ENCODE data around the gene PSKH1. TPM values are rescaled to one million over a fixed set of nuclear protein-coding genes. Genes with fewer than 3 reads are reported as not detected.
A peak's percentile ranks its signal among the peaks of the same experiment; 100 is the strongest.
"Not testable (repeated sequence)": the region's sequence is repeated elsewhere in the genome, so short reads cannot be mapped to it uniquely, and the experiment has no call there.

The PSKH1 gene
- polyA plus RNA-seq, 12 donors = 15.6 to 32.5 (median 21.0) TPM; not detected in 1

- DNase-seq = peak; percentile 63
These were observed 44.0 kb downstream of the PSKH1 start for GRCh38 chr16:67936880-67937605.

GRCh38 chr16:67937713-67938112 lies 44.7 kb downstream of the PSKH1 start:
- DNase-seq = not testable (repeated sequence)

DNA sequence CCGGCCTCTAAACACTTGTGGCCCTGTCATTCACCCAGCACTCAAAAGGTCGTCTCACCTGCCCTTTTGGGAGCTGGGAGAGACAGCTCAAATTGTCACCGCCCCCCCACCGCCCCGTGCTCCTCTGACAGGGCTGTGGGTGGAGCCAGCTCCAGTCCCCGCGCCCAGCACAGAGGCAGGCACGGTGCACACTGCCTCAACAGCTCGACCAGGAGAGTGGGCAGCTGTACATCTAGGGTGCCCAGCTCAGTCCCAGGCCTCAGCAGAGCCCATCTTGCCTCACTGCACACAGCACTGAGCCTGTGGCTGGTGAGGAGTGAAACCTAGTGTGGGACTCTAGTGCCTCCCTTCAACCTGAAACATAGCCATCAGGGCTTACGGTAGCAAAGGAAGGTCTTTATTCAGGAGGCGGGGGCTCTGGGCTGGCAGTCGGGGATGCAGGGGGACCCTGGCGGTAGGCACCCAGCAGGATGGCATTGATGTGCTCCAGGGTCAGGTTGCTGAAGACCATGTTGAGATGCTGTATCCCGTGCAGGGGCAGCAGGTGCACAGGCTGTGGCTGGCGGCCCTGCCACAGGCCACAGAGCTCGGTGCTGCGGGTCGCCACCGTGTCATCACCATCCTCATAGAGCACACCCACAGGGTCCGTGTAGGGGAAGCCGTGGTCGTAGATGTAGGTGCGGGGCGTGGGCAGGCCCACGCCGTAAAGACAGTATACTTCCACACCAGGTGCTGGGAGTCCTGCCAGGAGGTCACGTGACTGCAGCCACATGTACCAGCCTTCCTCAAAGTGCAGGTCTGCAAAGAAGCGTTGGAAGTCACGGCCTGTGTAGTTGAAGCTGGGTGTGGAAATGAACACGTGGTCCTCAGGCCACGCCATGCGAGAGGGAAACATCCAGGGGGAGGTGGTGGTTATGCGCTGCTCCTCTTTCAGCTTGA lies 46.7 kb downstream of the PSKH1 start:
- no peak for DNase-seq

GRCh38 chr16:67940446-67941089 lies 47.5 kb downstream of the PSKH1 start:
- no peak for DNase-seq

DNA sequence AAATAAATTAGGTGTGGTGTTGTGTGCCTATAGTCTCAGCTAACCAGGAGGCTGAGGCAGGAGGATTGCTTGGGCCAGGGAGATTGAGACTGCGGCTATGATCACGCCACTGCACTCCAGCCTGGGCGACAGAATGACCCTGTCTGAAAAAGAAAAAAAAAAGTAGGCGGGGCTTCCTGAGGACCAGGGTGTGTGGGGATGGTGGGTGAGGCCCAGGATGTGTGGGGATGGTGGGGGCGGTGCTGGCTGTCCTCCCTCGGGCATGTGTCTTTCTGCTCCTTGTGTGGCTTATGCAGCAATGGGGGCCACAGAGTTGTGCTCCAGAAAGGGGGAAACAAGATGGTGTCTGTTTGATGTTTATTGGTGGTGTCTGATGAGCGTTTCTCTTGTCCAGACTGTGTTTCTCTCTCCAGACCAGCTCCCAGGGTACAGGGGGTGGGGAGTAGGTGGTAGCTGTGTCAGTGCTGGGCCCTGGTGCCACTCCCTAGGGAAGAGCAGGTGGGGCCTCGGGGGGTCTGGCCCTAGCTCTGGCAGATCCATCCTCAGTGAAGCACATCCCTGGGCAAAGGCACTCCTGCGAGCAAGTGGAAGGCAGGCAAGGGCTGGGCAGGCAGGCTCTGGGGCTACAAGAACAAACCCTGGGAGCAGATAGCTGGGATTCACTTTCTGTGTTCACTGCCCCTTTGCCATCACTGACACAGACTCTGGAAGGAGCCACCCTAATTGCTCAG lies 48.6 kb downstream of the PSKH1 start:
- DNase-seq = no peak

DNA sequence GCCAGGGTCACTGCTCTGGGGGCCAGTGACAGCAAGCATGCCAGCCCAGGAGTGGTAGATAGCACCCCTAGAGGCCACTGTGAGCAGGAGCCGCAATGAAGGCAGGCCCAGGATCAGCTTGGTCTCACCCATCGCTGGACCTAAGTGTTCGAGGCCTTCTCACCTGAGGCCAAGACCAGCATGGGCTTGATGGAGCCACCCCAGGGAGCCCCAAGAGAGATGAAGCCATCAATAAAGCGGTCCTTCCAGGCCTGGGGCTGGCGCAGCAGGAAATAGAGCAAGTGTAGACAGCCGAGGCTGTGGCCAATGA lies 49.1 kb downstream of the PSKH1 start:
- no peak for DNase-seq

DNA sequence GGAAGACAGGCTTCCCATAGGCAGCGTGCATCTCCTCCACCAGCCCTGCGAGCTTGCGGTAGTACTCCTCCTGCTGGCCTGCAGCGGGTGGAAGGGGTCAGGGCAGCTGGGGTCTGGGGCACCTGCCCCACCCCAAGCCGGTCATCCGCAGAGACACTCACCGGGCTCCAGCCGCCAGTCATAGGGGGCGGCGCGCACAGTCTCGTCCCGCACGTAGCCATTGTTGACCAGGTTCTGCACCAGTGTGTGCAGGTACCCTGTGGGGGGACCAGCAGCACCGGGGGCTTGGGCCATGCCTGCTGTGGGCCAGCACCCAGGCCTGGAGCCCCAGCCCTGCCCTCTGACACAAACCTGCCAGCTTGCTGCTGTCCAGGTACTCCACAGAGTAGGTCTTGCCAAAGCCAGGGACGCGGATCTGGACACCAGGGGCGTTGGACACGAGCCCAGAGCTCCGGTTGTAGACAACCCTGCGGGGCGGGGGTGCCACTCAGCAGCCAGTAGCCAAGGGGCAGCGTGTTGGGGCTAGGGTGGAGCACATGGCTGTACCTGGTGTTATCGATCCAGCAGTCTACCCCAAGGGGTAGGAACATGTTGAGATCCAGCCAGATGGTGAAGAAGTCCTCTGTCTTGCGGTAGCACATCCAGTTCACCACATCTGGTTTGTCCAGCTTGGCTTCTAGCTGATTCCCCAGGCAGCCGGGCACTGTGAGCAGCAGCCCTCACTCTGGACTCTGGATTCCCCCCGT lies 49.6 kb downstream of the PSKH1 start:
- no peak for DNase-seq

- DNase-seq = no peak
These were observed 50.2 kb downstream of the PSKH1 start for GRCh38 chr16:67943256-67943618.

DNA sequence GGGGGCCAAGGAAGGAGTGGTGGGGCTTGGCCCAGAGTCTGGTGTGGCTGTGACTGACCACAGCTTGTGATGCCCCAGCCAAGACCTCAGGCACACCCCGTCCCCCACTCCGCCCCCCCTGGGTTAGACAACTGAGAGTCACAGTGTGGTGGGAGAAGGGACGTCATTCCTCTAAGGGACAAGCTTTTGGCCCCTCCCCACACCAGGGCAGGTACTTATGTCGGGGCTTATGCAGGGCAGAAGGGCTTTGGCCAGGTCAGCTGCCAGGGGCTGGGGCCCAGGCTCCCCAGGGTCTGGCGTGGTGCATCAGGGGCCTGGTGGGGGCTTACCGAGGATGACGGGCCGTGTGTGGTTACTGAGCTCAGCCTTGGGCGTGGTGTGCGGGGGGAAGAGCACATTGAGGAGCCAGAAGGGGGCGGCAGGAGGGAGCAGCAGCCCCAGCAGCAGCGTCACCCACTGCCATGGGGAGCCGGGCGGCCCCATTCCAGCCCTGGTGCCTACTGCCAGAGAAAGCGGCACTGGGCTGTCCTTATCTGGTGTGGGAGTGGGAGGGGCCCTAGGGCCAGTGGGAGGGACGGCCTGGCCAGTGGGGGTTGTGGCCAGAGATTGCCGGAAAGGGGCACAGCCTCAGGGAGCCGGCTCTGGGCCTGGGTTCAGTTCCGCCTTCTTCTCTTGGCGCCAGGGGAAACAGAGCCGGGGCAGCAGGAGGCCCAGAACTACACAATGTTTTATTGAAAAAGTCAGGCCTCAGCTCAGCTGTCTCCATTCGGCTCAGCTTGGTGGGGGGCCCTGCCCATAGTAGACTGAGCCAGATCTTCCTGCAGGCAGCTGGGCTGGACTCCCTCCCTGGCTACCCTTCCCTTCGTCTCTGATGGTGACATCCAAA lies 50.8 kb downstream of the PSKH1 start, which contains the start of gene LCAT:
Gene LCAT, minus strand, starts transcription at position 502 of the 886 bp plus-strand sequence. Its CDS starts 19 bp downstream, at position 483.
- no peak for DNase-seq

GRCh38 chr16:67944690-67945391 lies 51.8 kb downstream of the PSKH1 start:
- no peak for DNase-seq

DNA sequence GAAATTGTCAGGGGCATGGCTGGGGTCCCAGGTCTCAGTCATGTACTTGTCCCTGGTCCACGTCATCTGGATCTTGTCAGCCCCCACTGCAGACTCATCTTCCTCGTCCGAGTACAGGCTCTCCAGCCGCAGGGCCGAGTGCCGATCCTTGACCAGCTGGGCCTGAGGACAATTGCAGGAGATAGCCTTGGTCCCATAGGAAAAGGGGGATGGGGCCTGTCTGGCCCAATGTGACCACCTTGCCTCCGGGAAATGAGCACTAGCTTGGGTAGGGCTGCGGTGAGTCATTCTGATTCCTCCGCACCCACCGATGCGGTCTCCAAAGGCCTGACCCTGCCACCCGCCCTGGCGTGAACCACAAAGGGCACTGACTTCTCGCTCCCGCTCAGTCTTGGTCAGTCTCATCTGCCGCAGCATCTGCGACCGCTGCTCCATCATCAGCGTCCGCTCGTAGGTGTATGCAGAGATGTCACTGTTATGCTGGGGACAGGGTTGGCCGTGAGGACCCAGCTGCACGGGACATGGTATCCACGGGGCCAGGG lies 52.4 kb downstream of the PSKH1 start:
- DNase-seq = no peak

DNA sequence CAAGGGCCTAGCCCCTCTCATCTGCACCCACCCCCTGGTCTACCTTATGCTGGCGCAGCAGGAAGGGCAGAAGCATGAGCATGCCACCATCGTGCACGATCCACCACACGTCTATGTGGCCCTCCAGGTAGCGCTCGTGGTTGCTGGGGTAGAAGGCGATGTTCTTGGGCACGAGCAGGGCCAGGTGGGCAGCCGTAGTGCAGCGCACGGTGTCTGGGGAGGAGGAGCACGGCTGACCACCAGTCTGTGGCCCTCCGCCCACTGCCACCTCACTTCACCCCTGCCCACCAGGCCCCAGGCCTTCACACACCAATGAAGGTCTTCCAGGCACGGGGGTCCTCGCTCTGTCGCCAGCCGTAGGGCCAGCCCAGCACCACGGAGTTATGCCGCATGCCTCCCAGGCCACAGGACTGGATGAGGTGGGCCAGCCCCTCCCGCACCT lies 53.1 kb downstream of the PSKH1 start:
- DNase-seq = no peak

- DNase-seq = no peak
These were observed 54.0 kb downstream of the PSKH1 start for GRCh38 chr16:67946966-67947558.

GRCh38 chr16:67948015-67948414 lies 55.0 kb downstream of the PSKH1 start:
- no peak for DNase-seq

- DNase-seq = no peak
These were observed 56.6 kb downstream of the PSKH1 start for GRCh38 chr16:67949645-67950044.

DNA sequence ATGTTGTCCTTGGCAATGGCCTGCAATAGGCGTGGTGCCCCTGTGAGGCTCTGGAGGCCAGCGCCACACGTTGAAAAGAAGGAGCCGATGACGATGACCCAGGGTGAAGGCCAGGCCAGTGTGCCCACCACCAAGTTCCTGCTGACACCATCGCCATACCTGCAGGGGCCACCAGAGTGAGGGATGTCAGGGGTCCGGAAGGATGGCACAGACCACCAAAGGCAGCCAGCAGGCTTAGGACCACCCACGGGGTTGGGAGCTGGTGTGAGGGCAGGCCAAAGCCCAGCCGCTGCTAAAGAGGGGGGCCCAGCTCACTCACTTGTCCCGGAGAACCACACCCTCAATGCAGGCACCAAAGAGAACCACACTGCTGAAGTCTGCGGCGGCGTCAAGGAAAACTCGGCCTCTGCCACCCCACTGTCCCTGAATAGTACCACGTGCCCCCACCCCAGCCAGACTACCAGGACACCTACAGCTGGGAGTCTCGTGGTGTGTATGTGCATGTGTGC lies 57.3 kb downstream of the PSKH1 start:
- DNase-seq = no peak

DNA sequence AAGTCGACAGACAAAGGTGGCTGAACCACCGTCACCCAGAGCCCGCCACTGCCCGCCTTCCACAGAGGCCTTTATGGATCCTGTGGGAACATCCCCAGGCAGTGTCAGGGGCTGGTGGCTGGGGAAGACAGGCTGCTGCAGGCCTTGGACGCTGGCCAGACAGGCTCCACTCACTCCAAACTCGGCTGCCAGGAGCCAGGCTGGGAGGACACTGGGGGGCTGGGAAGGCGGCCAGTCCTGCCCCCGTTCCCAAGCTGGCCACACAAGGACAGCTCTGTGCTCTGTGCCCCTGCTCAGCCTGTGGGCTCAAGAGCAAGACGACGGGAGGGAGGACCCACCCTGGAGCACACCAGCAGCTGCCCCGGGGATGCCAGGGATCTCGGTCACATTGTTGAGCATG lies 58.4 kb downstream of the PSKH1 start:
- DNase-seq = no peak

- DNase-seq = no peak
These were observed 60.8 kb downstream of the PSKH1 start for GRCh38 chr16:67953641-67954375.

Data from muscle of arm (tissue), 12 donors.